Left renal cortex interstitium (tissue), 4 donors: ENCODE results near the gene WFDC5. TPM values are rescaled to one million over a fixed set of nuclear protein-coding genes. Genes with fewer than 3 reads are reported as not detected.
"Not testable (repeated sequence)": the region's sequence is repeated elsewhere in the genome, so short reads cannot be mapped to it uniquely, and the experiment has no call there.

Source experiments
- DNase-seq, 4 donors: peaks; one replicate each; pipeline ENCODE4 v3.0.0-alpha.2; 2013; ENCODE audit warnings: low read depth in 4 of 4, low spot score in 2 of 4, missing footprints in 1 of 4
- polyA plus RNA-seq, 4 donors: library from polyadenylated mRNA; unstranded; fragments of 120-200 nt; gene quantifications; one replicate each; pipeline ENCODE4 v1.2.1, GENCODE V29; 2013; ENCODE audit not compliant: insufficient read length in 4 of 4

Gene WFDC5
- polyA plus RNA-seq, 4 donors = not detected

- no peak for DNase-seq
Measured at GRCh38 chr20:45091366-45091765, 23.6 kb downstream of the WFDC5 start.

- DNase-seq = no peak
Measured at GRCh38 chr20:45090481-45090880, 24.5 kb downstream of the WFDC5 start.

GRCh38 chr20:45088247-45088646, 26.7 kb downstream of the WFDC5 start:
- DNase-seq = no peak

GRCh38 chr20:45087814-45088213, 27.2 kb downstream of the WFDC5 start:
- DNase-seq = no peak

- DNase-seq = no peak
Measured at GRCh38 chr20:45087097-45087790, 27.7 kb downstream of the WFDC5 start.

GRCh38 chr20:45085867-45086266, 29.1 kb downstream of the WFDC5 start:
- no peak for DNase-seq

- no peak for DNase-seq
Measured at GRCh38 chr20:45085289-45085688, 29.7 kb downstream of the WFDC5 start.

- no peak for DNase-seq
Measured at GRCh38 chr20:45083127-45083526, 31.8 kb downstream of the WFDC5 start.

GRCh38 chr20:45082468-45082867, 32.5 kb downstream of the WFDC5 start:
- no peak for DNase-seq

GRCh38 chr20:45080867-45081624, 33.9 kb downstream of the WFDC5 start:
- DNase-seq = no peak

GRCh38 chr20:45077559-45077958, 37.4 kb downstream of the WFDC5 start:
- no peak for DNase-seq

- DNase-seq = no peak
Measured at GRCh38 chr20:45073221-45073620, 41.8 kb downstream of the WFDC5 start.

GRCh38 chr20:45072066-45072465, 42.9 kb downstream of the WFDC5 start:
- DNase-seq = no peak

- DNase-seq = no peak
Measured at GRCh38 chr20:45070932-45071632, 43.9 kb downstream of the WFDC5 start.

- DNase-seq = no peak
Measured at GRCh38 chr20:45069261-45069660, 45.7 kb downstream of the WFDC5 start.

GRCh38 chr20:45067558-45067957, 47.4 kb downstream of the WFDC5 start:
- DNase-seq = no peak

- DNase-seq = no peak
Measured at GRCh38 chr20:45067087-45067486, 47.9 kb downstream of the WFDC5 start.

- DNase-seq = no peak
Measured at GRCh38 chr20:45066372-45066771, 48.6 kb downstream of the WFDC5 start.

- no peak for DNase-seq
Measured at GRCh38 chr20:45064812-45065211, 50.2 kb downstream of the WFDC5 start.

GRCh38 chr20:45063107-45063506, 51.9 kb downstream of the WFDC5 start:
- not testable (repeated sequence) for DNase-seq

GRCh38 chr20:45061244-45061643, 53.7 kb downstream of the WFDC5 start:
- DNase-seq = no peak

- no peak for DNase-seq
Measured at GRCh38 chr20:45060294-45060693, 54.7 kb downstream of the WFDC5 start.
